ENCODE data around the gene RAB11FIP2. TPM values are rescaled to one million over a fixed set of nuclear protein-coding genes. Genes with fewer than 3 reads are reported as not detected.
A peak's percentile ranks its signal among the peaks of the same experiment; 100 is the strongest.

Gene RAB11FIP2
- total and polyA plus RNA-seq, 2 of the 8 experiments (the other 6 are each of a cell fraction or from before 2014, with no cell fraction given), result 3.1 to 12.7 TPM

- TF ChIP-seq, protein P1, sequence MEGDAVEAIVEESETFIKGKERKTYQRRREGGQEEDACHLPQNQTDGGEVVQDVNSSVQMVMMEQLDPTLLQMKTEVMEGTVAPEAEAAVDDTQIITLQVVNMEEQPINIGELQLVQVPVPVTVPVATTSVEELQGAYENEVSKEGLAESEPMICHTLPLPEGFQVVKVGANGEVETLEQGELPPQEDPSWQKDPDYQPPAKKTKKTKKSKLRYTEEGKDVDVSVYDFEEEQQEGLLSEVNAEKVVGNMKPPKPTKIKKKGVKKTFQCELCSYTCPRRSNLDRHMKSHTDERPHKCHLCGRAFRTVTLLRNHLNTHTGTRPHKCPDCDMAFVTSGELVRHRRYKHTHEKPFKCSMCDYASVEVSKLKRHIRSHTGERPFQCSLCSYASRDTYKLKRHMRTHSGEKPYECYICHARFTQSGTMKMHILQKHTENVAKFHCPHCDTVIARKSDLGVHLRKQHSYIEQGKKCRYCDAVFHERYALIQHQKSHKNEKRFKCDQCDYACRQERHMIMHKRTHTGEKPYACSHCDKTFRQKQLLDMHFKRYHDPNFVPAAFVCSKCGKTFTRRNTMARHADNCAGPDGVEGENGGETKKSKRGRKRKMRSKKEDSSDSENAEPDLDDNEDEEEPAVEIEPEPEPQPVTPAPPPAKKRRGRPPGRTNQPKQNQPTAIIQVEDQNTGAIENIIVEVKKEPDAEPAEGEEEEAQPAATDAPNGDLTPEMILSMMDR (IDR thresholded peaks at IDR 0.05; ENCODE audit: control extremely low read depth in 1 of 3, insufficient read depth in 1 of 3, low read depth in 1 of 3, low read length in 3 of 3), result peak in 1 of 3 experiments; percentile 8; a peak in 1 of 4 replicates
- TF ChIP-seq PHF8 (conservative IDR thresholded peaks at IDR 0.05; ENCODE audit: low read depth, low read length) (no peak), MAFK (IDR thresholded peaks at IDR 0.05; ENCODE audit: low read depth, low read length) (no peak), HDAC2 (IDR thresholded peaks at IDR 0.05; ENCODE audit: borderline replicate concordance in 1 of 2, low read depth in 2 of 2, low read length in 2 of 2) (no peak), SAP30 (IDR thresholded peaks at IDR 0.05; ENCODE audit: insufficient read depth, insufficient replicate concordance, low read length) (no peak), NANOG (IDR thresholded peaks at IDR 0.05; ENCODE audit: insufficient read depth, low read depth, low read length, poor library complexity, severe bottlenecking) (no peak), BACH1 (IDR thresholded peaks at IDR 0.05; ENCODE audit: low read length) (no peak), POLR2A (IDR thresholded peaks at IDR 0.05; ENCODE audit: control extremely low read depth in 1 of 2, low read depth in 2 of 2, low read length in 2 of 2) (no peak), HDAC6 (IDR thresholded peaks at IDR 0.05; ENCODE audit: low read depth, low read length) (no peak), SP4 (IDR thresholded peaks at IDR 0.05; ENCODE audit: low read length) (no peak), EP300 (IDR thresholded peaks at IDR 0.05; ENCODE audit: borderline replicate concordance in 1 of 2, low read depth in 2 of 2, low read length in 2 of 2) (no peak), POLR2AphosphoS5 (IDR thresholded peaks at IDR 0.05; ENCODE audit: low read depth, low read length) (peak; percentile 43; the same call in 1 of the 2 replicates), CHD1 (IDR thresholded peaks at IDR 0.05; ENCODE audit: low read depth, low read length) (no peak), BRCA1 (IDR thresholded peaks at IDR 0.05; ENCODE audit: low read depth, low read length) (no peak), KDM4A (IDR thresholded peaks at IDR 0.05; ENCODE audit: low read depth, low read length, severe bottlenecking) (no peak), KDM1A (IDR thresholded peaks at IDR 0.05; ENCODE audit: borderline replicate concordance, low read length) (no peak), CTBP2 (IDR thresholded peaks at IDR 0.05; ENCODE audit: borderline replicate concordance, insufficient read depth, insufficient read length, low read length) (no peak), SP1 (IDR thresholded peaks at IDR 0.05; ENCODE audit: low read depth, low read length) (0 out of 2 replicates have a peak, but pooled peaks have one; percentile 16), RAD21 (IDR thresholded peaks at IDR 0.05 in 1 of 2, conservative IDR thresholded peaks at IDR 0.05 in 1 of 2; ENCODE audit: low read depth in 2 of 2, low read length in 2 of 2) (peak; percentile 21 to 24; a peak in 3 of 4 replicates), GTF2F1 (IDR thresholded peaks at IDR 0.05; ENCODE audit: borderline replicate concordance, low read depth, low read length) (no peak), YY1 (IDR thresholded peaks at IDR 0.05; ENCODE audit: low read depth, low read length) (0 out of 2 replicates have a peak, but pooled peaks have one; percentile 38), FOSL1 (IDR thresholded peaks at IDR 0.05; ENCODE audit: insufficient read depth, low read depth, low read length) (no peak)
These were observed 26.4 kb downstream of the RAB11FIP2 start (continued) for GRCh38 chr10:118020365-118020764.
